ENCODE data around the gene PCSK5. TPM values are rescaled to one million over a fixed set of nuclear protein-coding genes. Genes with fewer than 3 reads are reported as not detected.

PCSK5 gene
- total and polyA plus RNA-seq, 2 of the 8 experiments (the other 6 are each of a cell fraction or from before 2014, with no cell fraction given) = 5.5 to 10.7 TPM

GRCh38 chr9:76216161-76216649, 325.7 kb downstream of the PCSK5 start:
- H3K79me2 ChIP-seq (ENCODE audit: control insufficient read depth in 1 of 2, insufficient read depth in 2 of 2, low read length in 2 of 2) = no peaks in the 10 kb centered on the region
- no peak overlapping the region for H2BK20ac ChIP-seq (ENCODE audit: low read length)
- ChIA-PET CTCF (ENCODE audit: partially characterized antibody) (interaction anchor here (0.9 to 1.0 kb wide), 2 partner anchors 13 to 91 kb away, joined by 3 read pairs; no protein-coding TSS in a partner anchor), POLR2A (ENCODE audit: partially characterized antibody) (no interaction called here)
- TF ChIP-seq POLR2AphosphoS5 (IDR thresholded peaks at IDR 0.05; ENCODE audit: low read depth, low read length) = no peak
- TF ChIP-seq, protein P1, sequence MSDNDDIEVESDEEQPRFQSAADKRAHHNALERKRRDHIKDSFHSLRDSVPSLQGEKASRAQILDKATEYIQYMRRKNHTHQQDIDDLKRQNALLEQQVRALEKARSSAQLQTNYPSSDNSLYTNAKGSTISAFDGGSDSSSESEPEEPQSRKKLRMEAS (IDR thresholded peaks at IDR 0.05) = no peak
- no peak for TF ChIP-seq CREB1 (IDR thresholded peaks at IDR 0.05)
- no peak for TF ChIP-seq ATF2 (IDR thresholded peaks at IDR 0.05; ENCODE audit: low read length)
- TF ChIP-seq EZH2 (IDR thresholded peaks at IDR 0.05; ENCODE audit: low read depth, low read length, severe bottlenecking) = no peak
- no peak for TF ChIP-seq RFX5 (IDR thresholded peaks at IDR 0.05; ENCODE audit: borderline replicate concordance, low read depth, low read length)
- no peak for TF ChIP-seq CHD2 (IDR thresholded peaks at IDR 0.05; ENCODE audit: low read length)
- TF ChIP-seq, protein P2, sequence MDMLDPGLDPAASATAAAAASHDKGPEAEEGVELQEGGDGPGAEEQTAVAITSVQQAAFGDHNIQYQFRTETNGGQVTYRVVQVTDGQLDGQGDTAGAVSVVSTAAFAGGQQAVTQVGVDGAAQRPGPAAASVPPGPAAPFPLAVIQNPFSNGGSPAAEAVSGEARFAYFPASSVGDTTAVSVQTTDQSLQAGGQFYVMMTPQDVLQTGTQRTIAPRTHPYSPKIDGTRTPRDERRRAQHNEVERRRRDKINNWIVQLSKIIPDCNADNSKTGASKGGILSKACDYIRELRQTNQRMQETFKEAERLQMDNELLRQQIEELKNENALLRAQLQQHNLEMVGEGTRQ (IDR thresholded peaks at IDR 0.05; ENCODE audit: low read length) = no peak
- no peaks in the 10 kb centered on the region for H3K9me3 ChIP-seq (ENCODE audit: insufficient read depth in 2 of 2, low read depth in 1 of 2, low read length in 1 of 2)
- no peak overlapping the region for H2AFZ ChIP-seq (ENCODE audit: low read length)
- no peak overlapping the region for H3K14ac ChIP-seq (ENCODE audit: insufficient read length)
- H4K5ac ChIP-seq (ENCODE audit: insufficient read length, low read depth, low read length) = no peak overlapping the region
- no peak overlapping the region for H2BK15ac ChIP-seq (ENCODE audit: low read length)
- no peak overlapping the region for H3K4me2 ChIP-seq (ENCODE audit: insufficient read depth in 1 of 2, low read depth in 2 of 2, low read length in 2 of 2)
- H3K27me3 ChIP-seq (replicated peaks in 1 of 4; ENCODE audit: control insufficient read depth in 3 of 4, extremely low read depth in 1 of 4, insufficient read depth in 3 of 4, low read length in 3 of 4) = no peaks in the 10 kb centered on the region
- H3K79me1 ChIP-seq (ENCODE audit: low read depth, low read length) = no peaks in the 10 kb centered on the region
- 71% methylated on average over 2 of the region's 2 CpGs; no CpG with 5 or more reads in 1 of the 2 experiments for WGBS, 2 experiments (ENCODE audit: extremely low coverage in 1 of 2, insufficient coverage in 1 of 2, insufficient read length in 1 of 2, insufficient replicate concordance in 2 of 2, low coverage in 1 of 2, low lambda C conversion rate in 2 of 2, missing lambda C conversion rate in 1 of 2)
- H2BK5ac ChIP-seq (ENCODE audit: low read depth, low read length) = no peak overlapping the region
- no peak overlapping the region for H3K4ac ChIP-seq (replicated peaks; ENCODE audit: insufficient read length, low read depth, low read length)
- DNase-seq (ENCODE audit: low read depth in 1 of 2, low spot score in 2 of 2) = no peak
- no peaks in the 10 kb centered on the region for H3K36me3 ChIP-seq (ENCODE audit: control insufficient read depth in 2 of 4, insufficient read depth in 4 of 4, low read length in 3 of 4)
- no peak overlapping the region for H3K9ac ChIP-seq (replicated peaks in 1 of 4; ENCODE audit: extremely low read depth in 1 of 4, low read depth in 3 of 4, low read length in 3 of 4)
- no peak overlapping the region for H4K91ac ChIP-seq (replicated peaks; ENCODE audit: insufficient read length, low read length)
- H3K18ac ChIP-seq (ENCODE audit: extremely low read depth, low read length) = no peak overlapping the region
- no peaks in the 10 kb centered on the region for H3K4me1 ChIP-seq (replicated peaks in 1 of 4; ENCODE audit: control insufficient read depth in 3 of 4, insufficient read depth in 4 of 4, low read length in 3 of 4)
- H2BK12ac ChIP-seq (ENCODE audit: low read depth, low read length) = no peak overlapping the region
- no peak overlapping the region for H4K8ac ChIP-seq (ENCODE audit: extremely low read depth, insufficient read depth, low read length)
- H3K56ac ChIP-seq (replicated peaks; ENCODE audit: insufficient read length, low read depth, low read length) = no peak overlapping the region
- H4K20me1 ChIP-seq (replicated peaks in 1 of 2; ENCODE audit: control insufficient read depth in 1 of 2, insufficient read depth in 2 of 2, low read length in 2 of 2) = no peaks in the 10 kb centered on the region
- H2AK5ac ChIP-seq (ENCODE audit: low read depth, low read length) = no peak overlapping the region
- no peak for FAIRE-seq
- no peak overlapping the region for H3K23ac ChIP-seq (ENCODE audit: insufficient read length)
- no peak overlapping the region for H3K27ac ChIP-seq (ENCODE audit: low read depth, low read length)
- no peaks in the 10 kb centered on the region for H3K23me2 ChIP-seq (ENCODE audit: low read depth, low read length)
- H2BK120ac ChIP-seq (replicated peaks; ENCODE audit: low read depth, low read length) = no peak overlapping the region
- H3K4me3 ChIP-seq (ENCODE audit: extremely low read depth in 1 of 4, insufficient read depth in 2 of 4, low read depth in 3 of 4, low read length in 4 of 4) = no peak overlapping the region
